GM11168 (cell line): Measurements from ENCODE around the gene PARVB.
"Not testable (repeated sequence)": the region's sequence is repeated elsewhere in the genome, so short reads cannot be mapped to it uniquely, and the experiment has no call there.

Experiments used
- in situ Hi-C: fragments of 300-500 bp; cut with MboI; formaldehyde crosslinking; loops from one replicate; pipeline ENCODE4 v1.12.0; 2022; ENCODE audit warnings: low sequenced_read_pairs; ENCODE audit not compliant: unreplicated experiment

PARVB gene

GRCh38 chr22:43996170-43996980 lies 27.7 kb upstream of the PARVB start:
- in situ Hi-C loops = loop anchor here (25.0 kb wide), 1 partner anchor 641 kb away; no protein-coding TSS in a partner anchor

GRCh38 chr22:43996981-43997265 lies 27.2 kb upstream of the PARVB start:
- in situ Hi-C loops = loop anchor here (25.0 kb wide), 1 partner anchor 640 kb away; no protein-coding TSS in a partner anchor

- in situ Hi-C loops = loop anchor here (25.0 kb wide), 1 partner anchor 639 kb away; no protein-coding TSS in a partner anchor
Measured at GRCh38 chr22:43998679-43999264, 25.3 kb upstream of the PARVB start.

- in situ Hi-C loops = loop anchor here (25.0 kb wide), 1 partner anchor 638 kb away; no protein-coding TSS in a partner anchor
Measured at GRCh38 chr22:43999378-43999777, 24.7 kb upstream of the PARVB start.

- in situ Hi-C loops = loop anchor here (5.0 kb wide), 1 partner anchor 77 kb away; no protein-coding TSS in a partner anchor
Measured at GRCh38 chr22:44000123-44000522, 24.0 kb upstream of the PARVB start.

GRCh38 chr22:44001521-44001920 lies 22.6 kb upstream of the PARVB start:
- in situ Hi-C loops = loop anchor here (5.0 kb wide), 1 partner anchor 76 kb away; no protein-coding TSS in a partner anchor

GRCh38 chr22:44002324-44002723 lies 21.8 kb upstream of the PARVB start:
- in situ Hi-C loops = loop anchor here (5.0 kb wide), 1 partner anchor 75 kb away; no protein-coding TSS in a partner anchor

- in situ Hi-C loops = loop anchor here (5.0 kb wide), 1 partner anchor 74 kb away; no protein-coding TSS in a partner anchor
Measured at GRCh38 chr22:44002997-44003396, 21.1 kb upstream of the PARVB start.

GRCh38 chr22:44003405-44004103 lies 20.5 kb upstream of the PARVB start:
- in situ Hi-C loops = loop anchor here (5.0 kb wide), 1 partner anchor 74 kb away; no protein-coding TSS in a partner anchor

- in situ Hi-C loops = loop anchor here (5.0 kb wide), 1 partner anchor 73 kb away; no protein-coding TSS in a partner anchor
Measured at GRCh38 chr22:44004104-44004460, 20.0 kb upstream of the PARVB start.

GRCh38 chr22:44005524-44005923 lies 18.6 kb upstream of the PARVB start:
- in situ Hi-C loops = no loop called here

GRCh38 chr22:44012162-44012561 lies 11.9 kb upstream of the PARVB start:
- in situ Hi-C loops = no loop called here

- in situ Hi-C loops = no loop called here
Measured at GRCh38 chr22:44012591-44012990, 11.5 kb upstream of the PARVB start.

GRCh38 chr22:44014241-44014640 lies 9.9 kb upstream of the PARVB start:
- in situ Hi-C loops = no loop called here

- in situ Hi-C loops = not testable (repeated sequence)
Measured at GRCh38 chr22:44016586-44016985, 7.5 kb upstream of the PARVB start.

- in situ Hi-C loops = no loop called here
Measured at GRCh38 chr22:44018594-44018993, 5.5 kb upstream of the PARVB start.

- in situ Hi-C loops = no loop called here
Measured at GRCh38 chr22:44019416-44019815, 4.7 kb upstream of the PARVB start.

GRCh38 chr22:44019846-44020245 lies 4.3 kb upstream of the PARVB start:
- in situ Hi-C loops = no loop called here

GRCh38 chr22:44020981-44021380 lies 3.1 kb upstream of the PARVB start:
- in situ Hi-C loops = no loop called here

GRCh38 chr22:44023404-44024287 lies 456 bp upstream of the PARVB start:
- in situ Hi-C loops = no loop called here
